DMS 273 treated with DMSO at 0.1 percent for 48 hours (cell line): ENCODE data around the gene CHST9.

ENCODE experiments used
- DNase-seq: peaks from one replicate; lab custom pipeline; 2025; lab: John Stamatoyannopoulos, UW

The CHST9 gene

GRCh38 chr18:26864658-26865057 is 320.4 kb downstream of the CHST9 start:
- DNase-seq, result no peak

DNA sequence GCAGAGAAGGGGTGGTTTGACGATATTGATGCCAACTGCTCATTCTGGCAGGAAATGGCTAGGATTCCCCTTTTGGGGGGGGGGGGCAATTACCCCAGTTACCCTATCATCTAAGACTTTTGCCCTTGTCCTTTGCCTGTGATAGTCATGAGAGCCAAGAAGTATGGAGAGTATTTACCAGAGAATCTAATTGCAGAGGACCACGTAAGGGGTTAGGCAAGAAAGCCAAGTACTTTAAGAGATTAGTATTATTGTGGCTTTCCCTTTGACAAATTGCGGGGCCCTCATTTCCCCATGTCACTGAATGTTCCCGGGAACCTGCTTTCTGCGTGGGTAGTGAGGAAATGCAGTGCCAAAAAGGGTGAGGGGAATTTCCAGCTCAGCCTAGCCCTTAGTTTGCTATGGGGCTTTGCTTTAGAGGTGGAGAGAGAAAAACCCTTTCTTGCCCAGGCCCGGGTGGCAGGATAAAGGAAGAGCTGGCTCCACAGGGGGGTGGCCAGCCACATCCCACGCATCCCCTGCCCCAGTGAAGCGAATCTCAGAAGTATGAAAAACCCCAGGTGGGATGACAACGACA is 321.1 kb downstream of the CHST9 start:
- DNase-seq, result no peak

- no peak for DNase-seq
Observed at GRCh38 chr18:26863122-26863879, 321.8 kb downstream of the CHST9 start.

GRCh38 chr18:26862084-26862483 is 323.0 kb downstream of the CHST9 start:
- no peak for DNase-seq
